ENCODE data around the gene DYRK1A. TPM values are rescaled to one million over a fixed set of nuclear protein-coding genes. Genes with fewer than 3 reads are reported as not detected.
"Not testable (repeated sequence)": the region's sequence is repeated elsewhere in the genome, so short reads cannot be mapped to it uniquely, and the experiment has no call there.

The DYRK1A gene
- total RNA-seq, 4 donors from 2014 or later = 81.8 to 108 (median 87.4) TPM

- WGBS = 89% methylated on average over 7 of the region's 7 CpGs
- DNase-seq (ENCODE audit: extremely low spot score) = no peak
- Histone ChIP-seq H3K36me3 (peaks cover 0 to 13% (median 10%) of the 10 kb centered on the region in 4 donors), H3K27ac (replicated peaks in 1 of 4) (no peak overlapping the region), H3K4me3 (no peak overlapping the region), H3K4me1 (peaks cover 0 to 10% (median 0%) of the 10 kb centered on the region in 4 donors), H3K27me3 (no peaks in the 10 kb centered on the region), H3K9me3 (no peaks in the 10 kb centered on the region)
- no peak for TF ChIP-seq POLR2A (IDR thresholded peaks at IDR 0.05; ENCODE audit: low read depth)
- no peak for TF ChIP-seq POLR2AphosphoS5 (IDR thresholded peaks at IDR 0.05)
- no peak for TF ChIP-seq CTCF (IDR thresholded peaks at IDR 0.05)
- TF ChIP-seq EP300 (IDR thresholded peaks at IDR 0.05) = no peak
- intact Hi-C loops (cut with DNase I) = no loop called here
Observed at GRCh38 chr21:37521658-37522057, 155.1 kb downstream of the DYRK1A start.

GRCh38 chr21:37522641-37523295 lies 156.2 kb downstream of the DYRK1A start:
- intact Hi-C loops (cut with DNase I) = no loop called here
- Histone ChIP-seq H3K4me1 (peaks cover 0 to 10% (median 0%) of the 10 kb centered on the region in 4 donors), H3K27ac (replicated peaks in 1 of 4) (no peak overlapping the region), H3K27me3 (no peaks in the 10 kb centered on the region), H3K9me3 (no peaks in the 10 kb centered on the region), H3K36me3 (peaks cover 0 to 7% (median 5%) of the 10 kb centered on the region in 4 donors), H3K4me3 (no peak overlapping the region)
- TF ChIP-seq CTCF (IDR thresholded peaks at IDR 0.05) = no peak
- no peak for TF ChIP-seq POLR2A (IDR thresholded peaks at IDR 0.05; ENCODE audit: low read depth)
- TF ChIP-seq EP300 (IDR thresholded peaks at IDR 0.05) = no peak
- no peak for TF ChIP-seq POLR2AphosphoS5 (IDR thresholded peaks at IDR 0.05)
- no peak for DNase-seq (ENCODE audit: extremely low spot score)
- 89% methylated on average over 10 of the region's 10 CpGs for WGBS

DNA sequence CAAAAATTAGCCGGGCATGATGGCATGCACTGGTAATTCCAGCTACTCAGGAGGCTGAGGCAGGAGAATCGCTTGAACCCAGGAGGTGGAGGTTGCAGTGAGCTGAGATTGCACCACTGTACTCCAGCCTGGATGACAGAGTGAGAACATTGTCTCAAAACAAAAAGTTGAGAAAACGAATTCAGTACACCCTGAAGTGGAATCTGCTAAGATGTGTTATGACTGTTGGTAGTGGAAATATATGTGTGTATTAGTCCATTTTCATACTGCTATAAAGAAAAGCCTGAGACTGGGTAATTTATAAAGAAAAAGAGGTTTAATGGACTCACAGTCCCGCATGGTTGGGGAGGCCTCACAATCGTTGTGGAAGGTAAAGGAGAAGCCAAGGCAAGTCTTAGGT lies 158.4 kb downstream of the DYRK1A start:
- H3K36me3 ChIP-seq; H3K27me3 ChIP-seq; H3K4me3 ChIP-seq; H3K4me1 ChIP-seq; DNase-seq (ENCODE audit: extremely low spot score); H3K27ac ChIP-seq (replicated peaks in 1 of 4); H3K9me3 ChIP-seq; intact Hi-C loops (cut with DNase I): not testable (repeated sequence)
- 92% methylated on average over 5 of the region's 5 CpGs for WGBS

DNA sequence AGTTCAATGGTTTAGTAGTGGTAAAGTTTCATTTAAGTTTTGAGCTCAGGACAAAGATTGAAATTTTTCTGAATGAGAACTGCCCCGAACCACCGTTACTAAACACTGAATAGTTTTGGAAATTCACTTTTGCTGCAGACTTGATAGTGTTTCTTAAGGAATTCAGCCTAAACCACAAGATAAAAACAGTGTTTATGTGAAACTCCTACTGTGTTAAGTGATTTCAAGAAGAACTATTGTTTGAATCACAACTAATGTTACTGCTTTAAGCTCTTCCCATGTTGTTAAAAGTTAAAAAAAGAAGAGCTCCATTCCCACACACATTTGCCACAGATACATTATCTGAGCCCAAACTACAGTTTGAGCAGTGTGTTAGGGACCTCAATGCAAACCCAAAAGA lies 159.2 kb downstream of the DYRK1A start:
- no peak for TF ChIP-seq EP300 (IDR thresholded peaks at IDR 0.05)
- TF ChIP-seq CTCF (IDR thresholded peaks at IDR 0.05) = no peak
- no peak for TF ChIP-seq POLR2A (IDR thresholded peaks at IDR 0.05; ENCODE audit: low read depth)
- no peak for TF ChIP-seq POLR2AphosphoS5 (IDR thresholded peaks at IDR 0.05)
- H3K36me3 ChIP-seq = no peaks in the 10 kb centered on the region
- H3K27me3 ChIP-seq = no peaks in the 10 kb centered on the region
- DNase-seq (ENCODE audit: extremely low spot score) = no peak
- no peak overlapping the region for H3K27ac ChIP-seq (replicated peaks in 1 of 4)
- peaks cover 0 to 5% (median 2%) of the 10 kb centered on the region in 4 donors for H3K4me1 ChIP-seq
- intact Hi-C loops (cut with DNase I) = no loop called here
- 93% methylated on average over 2 of the region's 2 CpGs for WGBS
- H3K9me3 ChIP-seq = no peaks in the 10 kb centered on the region
- no peak overlapping the region for H3K4me3 ChIP-seq

- intact Hi-C loops (cut with DNase I) = no loop called here
- WGBS = 89% methylated on average over 6 of the region's 6 CpGs
- Histone ChIP-seq H3K36me3 (no peaks in the 10 kb centered on the region), H3K4me1 (peaks cover 11 to 16% (median 12%) of the 10 kb centered on the region in 4 donors), H3K27me3 (no peaks in the 10 kb centered on the region), H3K27ac (replicated peaks in 1 of 4) (no peak overlapping the region), H3K4me3 (no peak overlapping the region), H3K9me3 (no peaks in the 10 kb centered on the region)
- DNase-seq (ENCODE audit: extremely low spot score) = peak; percentile 79
- TF ChIP-seq POLR2AphosphoS5 (IDR thresholded peaks at IDR 0.05) (no peak), EP300 (IDR thresholded peaks at IDR 0.05) (no peak), CTCF (IDR thresholded peaks at IDR 0.05) (no peak), POLR2A (IDR thresholded peaks at IDR 0.05; ENCODE audit: low read depth) (no peak)
Observed at GRCh38 chr21:37527103-37527502, 160.5 kb downstream of the DYRK1A start.

All from esophagus muscularis mucosa (tissue), 4 donors.